ENCODE measurements around the gene CDH22. TPM values are rescaled to one million over a fixed set of nuclear protein-coding genes. Genes with fewer than 3 reads are reported as not detected.

Gene CDH22
- total and polyA plus RNA-seq, 5 experiments from 2014 or later, result not detected

DNA sequence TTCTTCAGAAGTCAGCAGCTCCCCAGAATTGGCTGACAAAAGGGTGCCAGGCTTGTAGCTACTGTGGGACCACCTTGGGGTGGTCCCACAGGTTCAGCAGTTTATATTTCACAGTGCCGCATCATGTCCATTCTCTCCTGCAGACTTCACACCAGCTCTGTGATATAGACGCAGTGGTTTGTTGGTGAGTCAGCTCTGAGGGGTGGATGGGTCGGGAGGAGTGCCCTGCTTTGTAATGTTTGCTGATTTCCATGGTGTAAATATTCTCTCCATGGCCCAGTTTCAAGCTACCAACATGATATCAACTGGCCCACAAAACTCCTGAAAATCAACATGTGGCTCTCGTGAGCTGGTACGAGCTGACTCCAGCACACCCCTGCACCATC lies 78.2 kb downstream of the CDH22 start:
- H3K36me3 Mint-ChIP-seq, result no peaks in the 10 kb centered on the region
- POLR2A ChIA-PET, result no interaction called here
- peaks cover 0 to 4% (median under 1%) of the 10 kb centered on the region in 4 donors for H3K4me1 Mint-ChIP-seq
- DNase-seq (no peak), ATAC-seq (no peak)
- peaks cover 0 to 2% (median 0%) of the 10 kb centered on the region in 9 donors for H3K9me3 Mint-ChIP-seq
- H3K27me3 Mint-ChIP-seq, result peaks cover 25 to 71% (median 46%) of the 10 kb centered on the region in 5 donors
- no peak overlapping the region for H3K4me3 Mint-ChIP-seq
- no peak overlapping the region for H3K27ac Mint-ChIP-seq

DNA sequence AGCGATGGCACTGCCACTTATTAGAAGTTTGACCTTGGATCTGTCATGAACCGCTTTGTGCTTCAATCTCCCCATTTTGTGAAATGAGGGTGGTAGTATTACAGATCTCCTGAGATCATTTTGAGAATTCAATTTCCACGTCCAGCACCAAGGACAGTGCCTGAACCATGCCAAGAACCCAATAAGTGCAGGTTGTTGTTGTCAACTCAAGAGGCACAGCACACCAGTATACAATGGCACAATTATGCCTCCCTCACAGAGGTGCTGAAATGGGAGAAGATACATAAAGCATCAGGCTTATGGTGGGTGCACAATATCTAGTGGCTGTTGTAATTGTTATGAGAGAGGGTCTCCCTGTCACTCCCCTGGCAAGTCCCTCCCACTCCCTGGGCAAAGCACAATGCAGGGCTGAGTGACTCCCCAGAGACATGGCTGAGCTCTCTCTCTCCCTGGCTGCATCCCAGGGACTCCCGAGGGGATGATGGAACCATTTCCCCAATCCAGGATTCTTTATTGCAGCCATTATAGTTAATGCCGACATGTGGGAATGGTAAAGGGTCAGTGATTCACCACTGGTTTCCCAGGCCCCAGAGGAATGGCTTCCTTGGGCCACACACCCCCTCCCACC lies 78.7 kb downstream of the CDH22 start:
- POLR2A ChIA-PET, result no interaction called here
- H3K9me3 Mint-ChIP-seq, result peaks cover 0 to 2% (median 0%) of the 10 kb centered on the region in 9 donors
- no peak overlapping the region for H3K27ac Mint-ChIP-seq
- DNase-seq (no peak), ATAC-seq (no peak)
- H3K36me3 Mint-ChIP-seq, result no peaks in the 10 kb centered on the region
- H3K27me3 Mint-ChIP-seq, result peaks cover 25 to 77% (median 50%) of the 10 kb centered on the region in 5 donors
- no peak overlapping the region for H3K4me3 Mint-ChIP-seq
- peaks cover 0 to 4% (median under 1%) of the 10 kb centered on the region in 4 donors for H3K4me1 Mint-ChIP-seq

DNA sequence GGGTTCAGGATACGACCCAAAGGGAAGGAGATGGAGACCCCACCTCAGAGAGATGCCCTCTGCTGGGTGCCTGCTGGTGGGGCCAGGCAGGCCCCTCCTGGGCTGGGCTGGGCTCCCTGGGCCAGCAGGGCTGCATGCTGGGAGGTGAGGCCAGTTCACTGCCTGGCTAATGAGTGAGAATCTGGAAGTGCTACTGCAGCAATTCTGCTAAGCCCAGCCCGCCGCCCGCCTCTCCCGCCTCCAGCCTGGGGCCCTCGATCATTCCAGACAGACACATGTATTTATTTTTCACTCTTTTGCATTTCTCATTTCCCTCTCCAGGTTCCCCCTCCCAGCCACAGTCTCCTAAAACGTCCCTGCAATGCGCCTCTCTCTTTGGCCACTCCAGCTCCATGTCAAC lies 79.6 kb downstream of the CDH22 start:
- no peak for DNase-seq
- peak overlapping the region in 1 of 10 donors; percentile 45 for H3K27ac Mint-ChIP-seq
- H3K9me3 Mint-ChIP-seq, result peaks cover 0 to 2% (median 0%) of the 10 kb centered on the region in 9 donors
- peaks cover 0 to 4% (median under 1%) of the 10 kb centered on the region in 4 donors for H3K4me1 Mint-ChIP-seq
- POLR2A ChIA-PET, result no interaction called here
- no peaks in the 10 kb centered on the region for H3K36me3 Mint-ChIP-seq
- peaks cover 25 to 77% (median 47%) of the 10 kb centered on the region in 5 donors for H3K27me3 Mint-ChIP-seq
- peak overlapping the region in 1 of 10 donors; percentile 47 for H3K4me3 Mint-ChIP-seq
- no peak for ATAC-seq

DNA sequence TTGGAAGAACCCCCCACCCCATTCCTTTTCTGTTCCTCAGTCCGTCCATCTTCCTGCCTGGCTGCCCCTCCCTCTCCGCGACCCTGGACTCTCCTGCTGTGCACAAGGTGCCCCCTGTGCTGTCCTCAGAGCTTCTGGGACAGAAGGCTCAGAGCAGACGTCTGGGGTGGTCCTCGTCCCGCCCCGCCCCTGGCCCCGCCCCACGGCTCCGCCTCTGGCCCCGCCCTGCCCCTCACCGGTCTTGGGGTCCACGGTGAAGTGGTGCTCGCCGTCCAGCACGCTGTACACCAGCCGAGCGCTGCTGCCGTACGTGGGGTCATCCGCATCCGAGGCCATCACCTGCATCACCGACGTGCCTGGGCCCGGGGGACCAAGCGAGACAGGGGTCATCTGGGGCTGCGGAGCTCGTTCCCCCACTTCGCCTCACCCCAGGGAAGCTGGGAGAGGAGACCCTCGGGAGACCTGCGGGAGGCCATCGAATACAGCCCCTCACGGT lies 81.0 kb downstream of the CDH22 start:
- DNase-seq, result no peak
- peaks cover 23 to 68% (median 40%) of the 10 kb centered on the region in 5 donors for H3K27me3 Mint-ChIP-seq
- POLR2A ChIA-PET, result no interaction called here
- peaks cover 0 to 2% (median 0%) of the 10 kb centered on the region in 9 donors for H3K9me3 Mint-ChIP-seq
- no peaks in the 10 kb centered on the region for H3K36me3 Mint-ChIP-seq
- peak overlapping the region in 1 of 10 donors; percentile 56 for H3K4me3 Mint-ChIP-seq
- no peak for ATAC-seq
- H3K27ac Mint-ChIP-seq, result no peak overlapping the region
- H3K4me1 Mint-ChIP-seq, result peaks cover 0 to 4% (median under 1%) of the 10 kb centered on the region in 4 donors

DNA sequence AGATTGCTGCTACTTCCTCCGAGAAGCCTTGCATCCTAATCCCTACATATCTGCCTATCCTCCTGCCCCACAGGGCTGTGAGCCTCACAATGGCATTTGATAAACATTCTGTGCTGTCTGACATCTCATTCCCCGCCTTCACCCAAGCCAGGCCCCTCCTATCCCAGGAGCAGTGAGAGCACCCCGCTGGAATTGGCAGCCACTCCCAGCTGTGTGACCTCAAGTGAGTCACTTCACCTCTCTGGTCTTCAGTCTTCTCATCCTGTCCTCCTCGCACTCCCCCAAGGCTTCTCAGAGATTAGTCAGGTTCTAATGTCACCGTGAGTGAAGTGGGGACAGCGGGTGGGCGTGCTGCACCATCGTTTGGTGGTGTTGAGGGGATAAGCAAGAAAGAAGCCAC lies 81.7 kb downstream of the CDH22 start:
- Mint-ChIP-seq H3K27me3 (peaks cover 20 to 61% (median 39%) of the 10 kb centered on the region in 5 donors), H3K4me1 (peaks cover 0 to 4% (median under 1%) of the 10 kb centered on the region in 4 donors), H3K9me3 (peaks cover 0 to 2% (median 0%) of the 10 kb centered on the region in 9 donors), H3K27ac (no peak overlapping the region), H3K36me3 (no peaks in the 10 kb centered on the region), H3K4me3 (no peak overlapping the region)
- POLR2A ChIA-PET, result no interaction called here
- DNase-seq (no peak), ATAC-seq (no peak)

DNA sequence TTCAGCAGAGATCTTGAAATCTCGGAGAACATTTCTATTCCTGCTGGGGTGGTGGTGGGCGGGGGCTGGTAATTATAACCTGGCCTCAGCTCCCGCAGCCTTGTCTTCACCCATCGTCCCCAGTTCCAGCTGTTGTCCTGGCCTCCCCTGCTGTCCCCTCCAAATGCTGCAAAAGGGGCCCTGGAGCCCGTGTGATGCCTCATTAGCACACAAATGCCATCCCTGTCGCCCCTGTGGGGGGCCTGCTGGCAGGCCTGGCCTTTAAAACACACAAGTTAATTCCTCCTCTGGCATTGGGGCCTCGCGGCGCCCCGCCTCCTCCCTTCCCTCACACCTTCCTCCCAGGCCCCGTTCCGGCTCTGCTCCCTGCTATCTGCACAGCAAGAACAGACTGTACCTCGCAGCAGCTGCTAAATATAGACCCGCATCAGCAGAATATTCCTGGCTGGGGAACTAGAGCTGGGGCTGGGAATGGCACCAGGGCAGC lies 85.7 kb downstream of the CDH22 start:
- Mint-ChIP-seq H3K36me3 (no peaks in the 10 kb centered on the region), H3K9me3 (no peaks in the 10 kb centered on the region), H3K4me1 (peaks cover 0 to 4% (median 0%) of the 10 kb centered on the region in 4 donors), H3K27ac (no peak overlapping the region), H3K4me3 (no peak overlapping the region), H3K27me3 (peaks cover 12 to 38% (median 30%) of the 10 kb centered on the region in 5 donors)
- ATAC-seq, result no peak
- DNase-seq, result no peak
- POLR2A ChIA-PET, result no interaction called here

DNA sequence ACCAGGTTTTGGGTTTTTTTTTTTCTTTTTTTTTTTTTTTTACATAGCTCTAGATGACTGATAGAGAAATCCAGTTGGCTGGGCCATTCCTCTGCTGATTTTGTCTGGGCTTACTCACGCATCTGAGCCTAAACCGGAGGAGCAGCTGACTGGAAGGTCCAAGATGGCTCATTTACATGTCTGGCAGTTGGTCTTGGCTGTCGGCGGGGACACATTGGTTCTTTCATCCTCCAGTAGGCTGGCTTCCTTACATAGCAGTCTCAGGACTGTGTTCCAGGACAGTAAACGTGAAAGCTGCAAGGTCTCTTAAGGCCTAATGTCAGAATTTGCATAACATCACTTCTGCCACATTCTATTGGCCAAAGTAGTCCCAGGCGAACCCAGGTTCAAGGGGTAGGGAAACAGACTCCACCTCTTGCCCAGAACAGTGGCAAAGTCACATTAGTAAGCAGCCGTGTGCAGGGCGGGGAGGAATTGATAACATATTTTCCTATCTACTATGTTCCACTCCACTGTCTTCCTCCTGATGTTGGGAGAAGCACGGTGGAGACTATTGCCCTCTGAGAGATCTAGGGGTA lies 87.0 kb downstream of the CDH22 start:
- H3K4me3 Mint-ChIP-seq, result no peak overlapping the region
- no peak for ATAC-seq
- POLR2A ChIA-PET, result no interaction called here
- peaks cover 6 to 29% (median 25%) of the 10 kb centered on the region in 5 donors for H3K27me3 Mint-ChIP-seq
- no peak for DNase-seq
- no peaks in the 10 kb centered on the region for H3K36me3 Mint-ChIP-seq
- H3K4me1 Mint-ChIP-seq, result no peaks in the 10 kb centered on the region
- no peak overlapping the region for H3K27ac Mint-ChIP-seq
- H3K9me3 Mint-ChIP-seq, result no peaks in the 10 kb centered on the region

DNA sequence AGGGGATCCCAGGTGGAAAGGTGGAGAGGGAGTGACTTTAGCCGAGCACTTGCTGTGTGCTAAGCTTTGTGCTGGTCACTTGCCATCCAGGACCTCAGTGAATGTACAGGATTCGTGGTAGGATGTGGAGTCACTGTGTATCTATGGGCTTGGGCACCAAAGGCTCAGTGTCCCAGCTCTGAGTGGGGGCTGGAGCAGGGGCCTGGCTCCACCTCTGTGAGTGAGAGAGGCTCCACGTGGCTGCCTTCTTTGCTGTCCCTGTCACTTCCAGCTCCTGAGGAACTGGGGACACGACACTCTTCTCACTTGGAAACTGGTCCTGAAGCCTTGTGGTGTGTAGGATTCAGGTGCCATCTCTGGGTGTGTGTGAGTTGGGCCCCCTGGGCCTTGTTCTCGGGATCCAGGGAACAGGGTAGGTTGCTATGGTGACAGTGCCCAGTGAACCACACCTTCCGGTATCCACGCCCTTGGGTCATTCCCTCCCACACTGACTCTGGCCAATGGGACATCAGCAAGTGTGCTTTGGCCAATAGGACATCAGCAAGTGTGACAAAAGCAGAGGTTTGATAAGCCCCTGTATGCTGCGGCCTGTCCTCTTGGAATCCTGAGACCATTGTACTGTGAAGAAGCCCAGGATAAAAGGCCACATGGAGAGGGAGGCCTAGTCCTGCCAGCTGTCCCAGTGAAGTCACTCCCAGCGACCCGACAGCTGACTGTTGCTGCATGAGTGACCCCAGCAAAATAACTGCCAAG lies 87.7 kb downstream of the CDH22 start:
- no peak for ATAC-seq
- no peak for DNase-seq
- H3K9me3 Mint-ChIP-seq, result no peaks in the 10 kb centered on the region
- peaks cover 3 to 22% (median 18%) of the 10 kb centered on the region in 5 donors for H3K27me3 Mint-ChIP-seq
- POLR2A ChIA-PET, result no interaction called here
- no peak overlapping the region for H3K4me3 Mint-ChIP-seq
- H3K36me3 Mint-ChIP-seq, result no peaks in the 10 kb centered on the region
- no peaks in the 10 kb centered on the region for H3K4me1 Mint-ChIP-seq
- H3K27ac Mint-ChIP-seq, result no peak overlapping the region

DNA sequence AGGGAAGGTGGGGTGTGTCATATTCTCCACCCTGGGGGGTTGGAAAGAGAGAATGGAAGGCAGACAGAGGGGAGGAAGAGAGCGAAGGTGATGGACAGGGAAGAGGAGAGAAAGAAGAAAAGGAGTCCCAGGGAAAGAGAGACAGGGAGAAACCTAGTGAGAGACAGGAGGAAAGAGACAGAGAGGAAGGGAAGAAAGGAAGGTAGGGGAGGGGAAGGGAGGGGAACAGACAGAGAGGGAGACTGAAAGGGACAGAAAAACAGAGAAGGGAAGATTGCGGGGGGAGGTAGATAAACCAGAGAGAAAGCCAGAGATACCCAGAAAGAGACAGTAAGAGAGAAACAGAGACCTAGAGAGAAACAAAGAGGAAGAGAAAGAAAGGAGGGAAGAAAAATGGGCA lies 88.4 kb downstream of the CDH22 start:
- DNase-seq (no peak), ATAC-seq (no peak)
- H3K9me3 Mint-ChIP-seq, result no peaks in the 10 kb centered on the region
- no peak overlapping the region for H3K4me3 Mint-ChIP-seq
- POLR2A ChIA-PET, result no interaction called here
- peaks cover 3 to 22% (median 14%) of the 10 kb centered on the region in 5 donors for H3K27me3 Mint-ChIP-seq
- no peak overlapping the region for H3K27ac Mint-ChIP-seq
- H3K36me3 Mint-ChIP-seq, result no peaks in the 10 kb centered on the region
- H3K4me1 Mint-ChIP-seq, result no peaks in the 10 kb centered on the region

DNA sequence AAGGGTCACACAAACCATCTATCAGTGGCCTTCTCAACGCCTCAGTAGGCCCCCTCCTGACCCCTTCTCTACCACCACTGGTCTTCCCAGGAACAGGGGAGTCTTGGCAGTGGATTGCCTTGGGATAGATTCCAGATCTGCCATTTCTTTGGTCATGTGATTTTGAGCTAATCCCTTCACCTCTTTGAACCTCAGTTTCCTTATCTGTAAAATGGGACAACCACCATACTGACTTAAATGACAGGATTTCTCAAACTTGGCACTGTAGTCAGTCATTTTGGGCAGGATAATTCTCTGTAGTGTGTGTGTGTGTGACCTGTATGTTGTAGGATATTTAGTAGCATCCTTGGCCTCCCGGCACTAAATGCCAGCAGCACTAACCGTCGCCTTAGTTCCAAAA lies 89.1 kb downstream of the CDH22 start:
- Mint-ChIP-seq H3K4me1 (no peaks in the 10 kb centered on the region), H3K27ac (no peak overlapping the region), H3K27me3 (peaks cover 3 to 22% (median 14%) of the 10 kb centered on the region in 5 donors), H3K9me3 (no peaks in the 10 kb centered on the region), H3K36me3 (no peaks in the 10 kb centered on the region), H3K4me3 (no peak overlapping the region)
- ATAC-seq (no peak), DNase-seq (no peak)
- POLR2A ChIA-PET, result no interaction called here

DNA sequence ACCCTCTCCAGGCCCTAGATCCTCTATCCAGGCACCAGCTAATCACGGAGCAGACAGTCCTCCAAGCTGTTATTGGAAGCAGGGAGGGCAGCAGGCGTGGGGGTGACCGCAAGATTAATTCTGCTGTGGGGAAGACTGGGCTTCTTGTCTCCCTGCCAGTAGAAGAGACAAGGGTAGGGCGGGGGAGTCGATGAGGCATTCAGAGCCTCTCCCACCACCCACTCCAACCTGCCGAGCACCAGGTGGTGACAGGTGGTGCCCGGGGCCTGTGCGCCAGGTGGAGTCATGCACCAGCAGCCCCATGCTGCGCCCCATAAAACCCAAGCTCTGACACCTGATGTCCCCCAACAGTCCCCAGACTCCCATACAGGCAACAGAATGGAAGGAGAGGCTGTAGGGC lies 89.6 kb downstream of the CDH22 start:
- Mint-ChIP-seq H3K4me3 (no peak overlapping the region), H3K4me1 (no peaks in the 10 kb centered on the region), H3K9me3 (no peaks in the 10 kb centered on the region), H3K36me3 (no peaks in the 10 kb centered on the region), H3K27ac (no peak overlapping the region), H3K27me3 (peaks cover 3 to 22% (median 15%) of the 10 kb centered on the region in 5 donors)
- DNase-seq (no peak), ATAC-seq (no peak)
- POLR2A ChIA-PET, result no interaction called here

DNA sequence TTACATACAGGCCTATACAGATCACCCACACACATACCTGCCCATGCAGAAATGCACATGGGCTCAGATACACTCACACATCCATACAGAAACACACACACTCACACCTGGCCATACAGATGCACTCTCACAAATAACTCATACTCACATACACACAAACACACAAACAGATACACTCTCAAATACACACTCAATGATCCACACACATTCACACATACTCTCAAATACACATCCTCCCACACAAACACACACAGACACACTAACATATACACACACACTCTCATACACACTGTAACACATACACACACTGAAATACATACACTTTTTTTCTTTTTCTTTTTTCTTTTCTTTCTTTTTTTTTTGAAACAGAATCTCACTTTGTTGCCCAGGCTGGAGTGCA lies 90.7 kb downstream of the CDH22 start:
- ATAC-seq, result no peak

More for the DNA sequence above, 90.7 kb downstream of the CDH22 start:
- Mint-ChIP-seq H3K27me3 (peaks cover 3 to 24% (median 13%) of the 10 kb centered on the region in 5 donors), H3K4me1 (no peaks in the 10 kb centered on the region), H3K9me3 (no peaks in the 10 kb centered on the region), H3K27ac (no peak overlapping the region), H3K36me3 (no peaks in the 10 kb centered on the region), H3K4me3 (no peak overlapping the region)
- no peak for DNase-seq
- POLR2A ChIA-PET, result no interaction called here
